ENCODE results near the gene FTO. TPM values are rescaled to one million over a fixed set of nuclear protein-coding genes. Genes with fewer than 3 reads are reported as not detected.

Gene FTO
- total and polyA plus RNA-seq, 2 donors from 2014 or later, result 22.3 to 116 TPM

GRCh38 chr16:54125751-54126655, 422.0 kb downstream of the FTO start:
- DNase-seq, result no peak
- Histone ChIP-seq H3K36me3 (ENCODE audit: control insufficient read depth in 2 of 3, insufficient read depth in 3 of 3, low read length in 3 of 3) (no peaks in the 10 kb centered on the region), H3K27ac (ENCODE audit: low read depth in 2 of 2, low read length in 2 of 2) (no peak overlapping the region), H3K9me3 (ENCODE audit: control insufficient read depth in 2 of 3, insufficient read depth in 1 of 3, low read length in 3 of 3) (peaks cover 0 to 3% (median 0%) of the 10 kb centered on the region in 3 donors), H3K9ac (ENCODE audit: low read length in 3 of 3) (no peak overlapping the region), H3K4me1 (ENCODE audit: control insufficient read depth in 2 of 3, insufficient read depth in 2 of 3, low read depth in 1 of 3, low read length in 3 of 3) (no peaks in the 10 kb centered on the region), H3K4me3 (ENCODE audit: low read length in 3 of 3) (no peak overlapping the region), H3K27me3 (ENCODE audit: control insufficient read depth, insufficient read depth, low read length) (no peaks in the 10 kb centered on the region)
- FAIRE-seq, result no peak
- intact Hi-C loops (cut with DNase I), result no loop called here
- TF ChIP-seq CTCF (IDR thresholded peaks at IDR 0.05; ENCODE audit: borderline replicate concordance, extremely low read depth, insufficient read depth), result no peak

- H3K27ac ChIP-seq (ENCODE audit: low read depth in 2 of 2, low read length in 2 of 2), result no peak overlapping the region
- TF ChIP-seq CTCF (IDR thresholded peaks at IDR 0.05; ENCODE audit: borderline replicate concordance, extremely low read depth, insufficient read depth), result no peak
- no peaks in the 10 kb centered on the region for H3K36me3 ChIP-seq (ENCODE audit: control insufficient read depth in 2 of 3, insufficient read depth in 3 of 3, low read length in 3 of 3)
- H3K27me3 ChIP-seq (ENCODE audit: control insufficient read depth, insufficient read depth, low read length), result no peaks in the 10 kb centered on the region
- H3K9ac ChIP-seq (ENCODE audit: low read length in 3 of 3), result no peak overlapping the region
- intact Hi-C loops (cut with DNase I), result no loop called here
- DNase-seq, result no peak
- no peak overlapping the region for H3K4me3 ChIP-seq (ENCODE audit: low read length in 3 of 3)
- no peak for FAIRE-seq
- no peaks in the 10 kb centered on the region for H3K4me1 ChIP-seq (ENCODE audit: control insufficient read depth in 2 of 3, insufficient read depth in 2 of 3, low read depth in 1 of 3, low read length in 3 of 3)
- peaks cover 0 to 3% (median 0%) of the 10 kb centered on the region in 3 donors for H3K9me3 ChIP-seq (ENCODE audit: control insufficient read depth in 2 of 3, insufficient read depth in 1 of 3, low read length in 3 of 3)
Observed at GRCh38 chr16:54126907-54127306, 423.0 kb downstream of the FTO start.

- Histone ChIP-seq H3K27me3 (ENCODE audit: control insufficient read depth, insufficient read depth, low read length) (no peaks in the 10 kb centered on the region), H3K9ac (ENCODE audit: low read length in 3 of 3) (no peak overlapping the region), H3K36me3 (ENCODE audit: control insufficient read depth in 2 of 3, insufficient read depth in 3 of 3, low read length in 3 of 3) (no peaks in the 10 kb centered on the region), H3K9me3 (ENCODE audit: control insufficient read depth in 2 of 3, insufficient read depth in 1 of 3, low read length in 3 of 3) (peaks cover 0 to 3% (median 0%) of the 10 kb centered on the region in 3 donors), H3K4me1 (ENCODE audit: control insufficient read depth in 2 of 3, insufficient read depth in 2 of 3, low read depth in 1 of 3, low read length in 3 of 3) (no peaks in the 10 kb centered on the region), H3K27ac (ENCODE audit: low read depth in 2 of 2, low read length in 2 of 2) (no peak overlapping the region), H3K4me3 (ENCODE audit: low read length in 3 of 3) (no peak overlapping the region)
- no peak for TF ChIP-seq CTCF (IDR thresholded peaks at IDR 0.05; ENCODE audit: borderline replicate concordance, extremely low read depth, insufficient read depth)
- no peak for DNase-seq
- intact Hi-C loops (cut with DNase I), result no loop called here
- no peak for FAIRE-seq
Observed at GRCh38 chr16:54128629-54129234, 424.8 kb downstream of the FTO start.

Measured in kidney (tissue), 14 donors.